ENCODE measurements around the gene OLFM1.

Gene OLFM1

DNA sequence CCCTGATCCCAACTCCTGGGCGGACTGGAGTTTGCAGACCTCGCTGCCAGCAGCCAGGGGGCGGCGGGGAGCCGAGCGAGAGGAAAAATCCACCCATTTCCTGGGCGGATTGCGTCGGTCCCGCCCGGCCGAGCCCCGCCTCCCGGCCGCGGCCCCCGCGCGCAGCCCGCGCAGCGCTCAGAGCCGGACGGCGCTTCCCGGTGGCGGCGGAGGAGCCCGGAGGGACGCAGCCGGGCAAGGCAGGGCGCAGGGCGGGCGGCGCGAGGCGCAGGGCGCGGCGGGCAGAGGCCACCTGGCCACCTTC is at the start of gene OLFM1:
Gene OLFM1 (plus strand): TSS at position 180 of the 304 bp plus-strand sequence. CDS start 322 bp downstream, outside the sequence.
- no peak for DNase-seq

DNA sequence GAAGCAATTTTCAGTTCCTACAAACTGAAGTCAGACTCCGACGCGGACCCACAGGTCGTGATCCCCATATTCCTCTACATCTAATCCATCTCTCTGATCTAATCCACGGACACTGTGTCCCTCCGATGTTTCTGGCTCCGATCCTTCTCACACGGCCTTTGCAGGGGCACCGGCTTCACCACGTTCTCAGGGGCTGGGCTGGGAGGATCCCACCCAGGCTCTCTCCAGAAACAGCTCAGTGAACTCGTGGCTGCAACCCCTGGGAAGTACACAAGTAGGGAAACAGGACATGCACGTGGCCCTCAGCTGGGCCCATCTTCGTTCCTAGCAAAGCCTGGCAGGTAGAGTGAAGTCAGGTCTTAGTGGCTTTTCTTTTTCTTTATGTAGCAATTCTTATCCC is 49.1 kb upstream of the OLFM1 start:
- no peak for DNase-seq

DNA sequence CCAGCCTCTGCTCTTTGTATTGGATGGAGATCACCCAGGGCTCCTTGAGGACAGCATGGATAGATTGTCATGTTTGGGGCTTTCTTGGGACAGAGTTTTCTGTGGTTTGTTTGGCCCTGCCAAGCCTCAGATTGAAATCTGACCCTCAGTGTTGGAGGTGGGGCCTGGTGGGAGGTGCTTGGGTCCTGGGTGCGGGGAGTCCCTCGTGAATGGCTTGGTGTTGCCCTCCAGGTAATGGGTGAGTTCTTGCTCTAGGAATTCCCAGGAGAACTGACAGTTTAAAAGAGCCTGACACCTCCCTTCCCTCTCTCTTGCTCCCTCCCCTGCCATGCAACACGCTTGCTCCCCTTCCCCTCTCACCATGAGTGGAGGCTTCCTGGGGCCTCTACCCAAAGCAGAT is 48.6 kb upstream of the OLFM1 start:
- DNase-seq = no peak

DNA sequence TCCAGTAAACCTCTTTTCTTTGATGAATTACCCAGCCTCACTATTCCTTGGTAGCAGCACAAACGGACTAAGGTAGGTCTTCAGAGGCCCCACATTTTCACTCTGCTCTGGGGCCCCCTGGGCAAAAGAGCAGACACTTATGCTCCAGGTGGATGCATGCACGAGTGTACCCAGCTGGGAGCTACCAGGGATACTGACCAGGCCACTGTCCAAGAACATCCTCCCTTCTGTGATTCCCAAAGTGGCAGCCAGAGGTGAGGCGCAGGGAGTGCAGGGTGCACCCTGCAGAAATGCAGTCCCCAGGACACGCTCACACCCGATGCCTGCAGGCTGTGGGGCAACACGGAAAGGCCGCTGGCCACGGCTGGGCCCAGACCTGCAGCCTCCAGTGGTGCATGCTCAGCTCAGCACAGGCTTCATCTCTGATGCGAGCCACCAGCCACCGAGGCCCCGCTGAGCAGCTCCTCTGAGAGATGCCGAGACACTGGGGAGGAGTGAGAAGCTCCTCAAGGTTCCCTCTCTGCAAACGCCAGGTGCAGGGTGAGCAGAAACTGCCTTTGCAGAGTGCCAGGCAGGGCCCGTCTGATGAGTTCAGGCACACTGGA is 48.1 kb upstream of the OLFM1 start:
- DNase-seq = peak; percentile 32

DNA sequence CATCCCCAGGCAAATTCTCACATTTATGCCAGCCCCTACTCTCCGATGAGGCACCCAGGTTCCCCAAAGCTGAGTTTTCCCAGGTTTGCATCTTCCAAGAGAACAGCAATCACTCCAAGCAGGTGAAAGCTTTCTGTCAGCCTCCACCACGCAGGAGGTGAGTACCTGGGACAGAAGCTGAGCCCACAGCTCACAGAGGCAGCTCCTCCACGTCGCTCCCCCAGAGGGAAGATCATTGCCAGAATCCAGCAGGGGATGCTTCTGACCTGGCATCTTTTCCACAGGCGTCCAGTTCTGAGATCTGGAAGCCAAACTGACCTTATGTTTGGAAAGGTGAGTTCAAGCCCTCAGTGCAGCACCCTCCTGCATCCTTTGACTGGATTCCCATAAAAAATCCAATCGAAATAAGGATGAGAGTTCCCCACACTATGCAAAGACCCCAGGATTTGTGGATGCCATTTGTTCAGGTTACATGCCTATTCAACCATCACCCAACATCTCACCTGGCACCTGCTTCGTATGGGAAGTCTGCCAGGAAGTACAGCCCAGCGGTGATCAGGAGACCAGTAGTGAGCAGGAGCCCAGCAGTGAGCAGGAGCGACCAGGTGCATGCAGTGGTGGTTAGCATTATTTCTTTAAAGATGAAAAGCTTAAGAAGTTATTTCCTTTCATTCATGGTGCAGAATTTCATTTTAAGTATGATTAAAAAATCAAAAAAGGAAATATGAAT is 47.4 kb upstream of the OLFM1 start:
- DNase-seq = peak; percentile 11

DNA sequence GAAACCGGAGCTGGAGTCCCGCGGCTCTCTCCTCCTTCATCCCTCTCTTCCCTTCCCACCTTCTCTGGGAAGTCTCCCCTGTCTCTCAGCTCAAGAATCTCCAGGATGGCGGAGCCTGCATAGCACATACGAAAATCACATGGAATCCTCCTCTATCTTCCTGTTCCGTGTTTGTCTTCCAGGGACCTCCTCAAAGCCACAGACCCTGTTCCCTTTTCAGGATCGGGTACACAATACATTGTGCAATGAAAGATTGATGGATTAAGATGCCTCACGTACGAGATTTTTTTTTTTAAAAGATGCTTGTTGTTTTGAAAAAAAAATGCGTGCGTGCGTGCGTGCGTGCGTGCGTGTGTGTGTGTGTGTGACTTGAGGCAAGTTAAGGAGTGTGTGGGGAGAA is 46.6 kb upstream of the OLFM1 start:
- DNase-seq = peak; percentile 17

DNA sequence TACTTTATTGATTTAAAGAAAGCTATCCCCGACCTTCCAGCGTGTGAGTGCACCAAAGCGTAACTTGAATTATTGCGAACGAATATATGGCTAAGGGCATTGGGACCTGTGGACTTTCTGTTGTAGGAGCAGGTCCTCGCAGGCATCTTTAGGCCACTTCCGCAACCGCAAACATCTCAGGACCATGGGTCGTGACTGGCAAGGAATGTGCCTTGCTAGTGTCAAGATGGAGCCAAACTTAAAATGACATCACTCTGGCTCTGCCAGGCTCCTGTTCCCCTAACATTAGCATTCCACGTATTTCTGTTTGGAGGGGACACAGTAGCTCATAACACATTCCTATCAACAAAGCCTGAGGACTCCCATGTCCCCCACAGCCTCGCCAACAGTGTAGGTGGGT is 44.1 kb upstream of the OLFM1 start:
- DNase-seq = no peak

DNA sequence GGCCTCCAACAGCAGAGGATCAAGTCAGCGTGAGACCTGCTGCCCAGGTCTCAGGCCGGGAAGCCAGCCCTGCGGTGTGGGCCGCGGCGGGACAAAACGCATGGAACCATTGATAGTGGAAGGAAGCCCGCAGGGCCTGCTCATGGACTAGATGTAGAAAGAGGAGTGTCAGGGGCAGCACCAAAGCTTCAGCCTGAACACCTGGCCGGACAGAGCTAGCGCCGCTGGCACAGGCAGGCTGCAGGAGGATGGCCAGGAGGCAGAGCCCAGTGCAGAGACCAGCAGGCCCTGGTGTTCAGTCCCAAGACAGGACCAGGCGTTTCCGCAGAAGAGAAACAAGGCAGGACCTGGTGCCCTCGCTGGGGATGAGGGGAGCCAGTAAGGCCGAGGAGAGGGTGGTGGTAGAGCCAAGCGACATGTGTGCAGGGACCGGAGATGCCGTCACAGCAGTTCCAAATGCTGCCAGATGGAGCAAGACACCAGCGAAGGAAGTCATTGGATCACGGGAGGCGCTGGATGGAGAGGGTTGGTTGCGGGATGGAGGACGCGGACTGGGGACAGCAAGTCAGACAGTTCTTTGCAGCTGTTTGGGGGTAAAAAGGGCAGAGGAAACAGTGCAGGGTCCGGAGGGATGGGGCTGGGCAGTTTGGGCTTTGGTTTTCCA is 42.1 kb upstream of the OLFM1 start:
- DNase-seq = no peak

DNA sequence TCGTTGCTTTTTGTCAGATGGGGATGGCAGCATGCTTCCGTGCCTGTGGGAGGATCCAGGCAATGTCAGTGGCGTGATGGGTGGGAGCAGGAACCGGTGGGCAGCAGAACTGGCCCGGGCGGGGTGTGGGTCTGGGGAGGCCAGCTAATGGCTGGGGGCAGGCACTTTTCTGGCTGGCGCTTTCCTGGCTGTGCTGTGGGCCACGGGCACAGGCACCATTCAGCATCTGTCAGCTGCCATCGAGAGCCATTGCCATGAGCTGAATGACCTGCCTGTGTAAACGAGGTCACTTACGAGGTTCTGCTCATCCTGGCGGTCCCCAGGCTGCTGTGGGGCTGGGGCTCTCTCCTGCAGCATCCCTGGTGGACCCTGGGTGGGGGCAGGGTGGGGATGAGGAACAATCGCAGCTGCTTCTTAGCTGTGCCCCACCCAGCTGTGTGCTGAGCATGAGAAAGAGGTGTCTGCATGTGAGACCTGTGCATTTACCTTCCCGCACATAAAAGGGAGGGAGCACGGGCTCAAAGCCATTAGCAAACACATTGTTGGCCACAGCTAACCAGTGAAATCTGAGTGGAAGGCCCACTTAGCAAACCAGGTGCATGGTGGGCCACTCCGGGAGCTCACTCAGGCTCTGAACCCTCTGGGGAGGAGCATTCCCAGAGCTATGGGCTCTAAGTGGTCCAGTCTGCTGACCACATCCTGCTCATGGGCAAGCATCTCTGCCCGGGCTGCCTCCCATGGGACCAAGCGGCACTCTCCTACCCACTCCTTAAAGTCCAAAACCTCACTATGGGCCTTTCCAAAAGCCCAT is 41.3 kb upstream of the OLFM1 start:
- DNase-seq = peak; percentile 33

DNA sequence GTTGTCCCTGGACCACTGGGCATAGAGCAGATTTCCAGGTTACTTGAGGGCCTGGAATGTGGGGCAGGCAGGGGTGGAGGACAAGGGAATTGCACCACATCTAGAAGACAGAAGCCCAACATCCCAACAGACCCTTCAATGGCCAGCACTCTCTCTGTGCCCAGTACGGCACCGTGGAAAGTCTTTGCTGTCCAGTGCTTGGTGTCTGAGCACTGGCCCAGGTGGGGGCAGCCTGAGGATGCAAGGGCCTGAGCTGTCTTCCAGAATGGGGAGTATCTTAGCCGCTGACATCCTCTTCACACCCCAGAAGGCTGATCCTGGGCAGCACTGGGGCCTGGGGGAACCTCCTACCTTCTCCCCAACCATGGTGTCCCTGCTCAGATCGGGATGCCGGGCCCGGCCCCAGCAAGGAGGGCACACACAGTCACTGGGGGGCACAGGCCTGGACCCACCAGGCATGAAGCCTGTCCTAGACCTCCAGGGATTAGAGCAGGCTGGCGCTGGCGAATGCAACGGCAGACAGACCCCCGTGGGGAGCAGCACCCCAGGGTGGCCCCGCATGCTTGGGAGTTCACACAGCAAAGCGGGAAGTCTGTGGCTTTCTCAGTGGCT is 40.6 kb upstream of the OLFM1 start:
- DNase-seq = peak; percentile 11

DNA sequence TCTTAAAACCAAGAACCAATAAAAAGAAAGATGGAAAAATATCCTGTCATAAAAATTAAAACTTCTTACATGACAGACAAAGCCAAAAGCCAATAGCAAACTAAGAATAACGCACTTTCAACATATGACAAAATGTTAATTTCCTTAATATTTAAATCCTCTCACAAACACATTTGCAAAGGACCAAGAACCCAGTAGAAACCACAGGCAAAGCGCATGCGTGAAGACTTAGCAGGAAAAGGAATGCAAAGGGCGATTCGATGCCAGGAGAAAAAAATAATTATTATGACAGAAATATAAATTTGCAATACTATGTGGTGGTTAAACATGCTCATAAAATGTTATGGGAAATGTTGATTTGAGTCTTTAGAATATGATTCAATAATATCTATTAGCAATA is 39.9 kb upstream of the OLFM1 start:
- DNase-seq = no peak

DNA sequence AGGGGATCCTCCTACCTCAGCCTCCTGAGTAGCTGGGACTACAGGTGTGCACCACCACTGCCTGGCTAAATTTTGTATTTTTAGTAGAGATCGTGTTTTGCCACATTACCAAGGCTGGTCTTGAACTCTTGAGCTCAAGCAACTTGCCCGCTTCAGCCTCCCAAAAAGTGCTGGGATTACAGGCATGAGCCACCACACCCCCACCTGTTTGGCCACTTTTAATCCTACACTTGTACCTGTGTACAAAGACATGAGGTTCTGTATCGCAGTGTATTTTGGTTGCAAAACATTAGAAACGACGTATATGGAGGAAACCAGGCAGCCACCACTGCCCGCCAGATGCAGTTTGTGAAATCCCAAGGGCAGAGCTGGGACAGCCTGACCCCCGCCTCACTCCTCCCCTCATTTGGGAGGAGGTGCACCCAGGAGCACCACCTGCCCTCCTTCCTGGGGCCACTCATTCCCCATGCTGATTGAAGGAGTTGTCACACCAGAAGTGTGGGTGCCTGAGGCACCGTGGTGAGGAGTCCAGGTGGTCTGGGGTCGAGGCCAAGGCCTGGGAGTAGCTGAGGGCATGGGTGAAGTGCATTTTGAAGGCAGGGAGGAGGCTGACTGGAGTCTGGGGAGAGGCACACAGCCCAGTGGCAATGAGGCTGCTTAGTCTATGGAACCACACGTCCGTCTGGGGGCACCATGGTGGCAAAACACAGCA is 39.3 kb upstream of the OLFM1 start:
- DNase-seq = peak; percentile 30

DNA sequence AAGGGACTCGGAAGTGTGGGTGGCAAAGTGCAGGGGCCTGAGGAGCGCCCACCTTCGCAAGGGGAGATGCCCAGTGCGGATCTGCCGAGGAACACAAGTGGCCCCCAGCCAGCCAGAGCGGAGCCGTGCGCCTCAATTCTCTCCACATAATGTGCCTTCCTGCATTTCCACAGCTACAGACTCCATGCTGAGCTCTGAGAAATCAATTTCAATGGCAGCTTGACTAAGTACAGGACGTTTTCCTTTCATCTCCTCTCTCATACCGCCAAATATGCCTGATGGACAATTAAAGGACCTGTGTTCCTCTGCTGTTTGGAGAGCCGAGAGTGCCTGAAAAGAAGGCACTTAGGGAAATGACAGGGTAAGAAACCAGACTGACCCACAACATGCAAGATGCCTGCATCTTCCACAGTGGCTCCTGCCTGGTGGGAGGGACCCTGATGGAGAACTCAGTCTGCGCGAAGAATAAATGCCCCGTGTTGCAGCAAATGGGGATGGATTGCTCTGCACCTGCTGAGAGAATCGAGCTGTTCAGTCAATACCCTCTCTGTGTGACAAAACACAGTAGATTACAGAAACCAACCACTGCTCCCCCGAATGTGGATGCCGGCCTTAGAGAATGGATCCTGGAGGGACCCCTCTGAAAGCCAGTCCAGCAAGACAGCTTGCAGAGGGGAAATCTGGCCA is 38.6 kb upstream of the OLFM1 start:
- peak; percentile 38 for DNase-seq

DNA sequence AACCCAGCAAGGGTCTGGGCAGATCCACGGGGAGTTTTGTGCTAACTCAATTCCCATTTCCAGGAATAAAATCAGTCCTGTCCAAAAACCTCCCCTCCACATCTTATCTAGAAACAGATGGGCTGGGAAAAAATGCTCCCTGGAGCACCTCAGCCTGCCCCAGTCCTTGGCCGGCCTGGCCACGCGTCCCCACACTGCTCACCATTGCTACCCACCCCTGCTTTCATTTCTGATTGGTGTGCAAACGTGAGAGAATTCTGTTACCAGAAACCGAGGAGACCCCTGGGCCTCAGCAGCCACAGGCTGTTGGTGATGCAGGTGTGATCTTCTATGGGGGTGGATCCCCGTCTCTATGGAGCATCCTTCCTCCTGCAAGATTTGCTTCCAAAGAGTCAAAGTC is 38.0 kb upstream of the OLFM1 start:
- no peak for DNase-seq

DNA sequence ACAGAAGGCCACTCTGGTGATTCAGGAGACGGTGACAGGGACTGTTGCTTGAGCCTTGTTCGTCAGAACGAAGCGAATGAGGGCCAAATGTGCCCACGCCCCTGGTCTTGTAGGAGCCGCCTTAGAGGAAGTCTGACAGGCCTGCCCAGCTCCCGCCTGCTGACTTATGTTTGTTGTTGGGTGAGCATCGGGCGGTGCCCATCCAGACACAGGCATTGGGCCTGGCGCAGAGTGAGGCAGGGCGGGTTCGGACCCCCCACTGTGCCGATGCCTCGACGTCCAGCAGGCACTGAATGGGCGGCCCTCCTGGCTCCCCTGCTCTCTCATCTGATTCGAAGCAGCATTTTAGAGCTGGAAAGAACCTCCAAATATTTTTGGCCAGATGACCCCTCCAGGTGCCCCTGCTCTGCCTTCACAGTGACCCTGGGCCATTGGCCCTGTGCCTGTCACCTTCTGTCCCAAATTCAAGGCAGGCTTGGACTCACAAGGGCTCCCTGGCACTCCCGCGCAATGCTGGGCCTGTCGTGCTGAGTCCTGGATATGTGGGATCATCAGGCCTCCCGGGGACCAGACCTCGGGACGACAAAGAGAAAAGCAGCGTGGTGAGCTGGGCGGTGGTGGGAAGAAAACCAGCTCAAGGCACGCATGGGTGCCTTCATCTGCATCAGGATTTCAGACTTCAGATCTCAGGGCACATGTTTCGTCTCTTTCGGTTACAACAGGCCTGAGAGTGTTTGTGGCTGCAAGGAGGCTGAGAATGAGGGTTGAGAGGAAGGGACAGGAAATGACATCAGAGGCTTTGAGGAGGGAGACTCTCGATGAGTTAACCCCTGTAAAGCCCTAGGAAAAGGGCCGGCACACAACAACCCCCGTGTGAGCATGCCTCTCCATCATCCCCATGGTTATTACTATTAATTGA is 37.1 kb upstream of the OLFM1 start:
- peak; percentile 19 for DNase-seq

DNA sequence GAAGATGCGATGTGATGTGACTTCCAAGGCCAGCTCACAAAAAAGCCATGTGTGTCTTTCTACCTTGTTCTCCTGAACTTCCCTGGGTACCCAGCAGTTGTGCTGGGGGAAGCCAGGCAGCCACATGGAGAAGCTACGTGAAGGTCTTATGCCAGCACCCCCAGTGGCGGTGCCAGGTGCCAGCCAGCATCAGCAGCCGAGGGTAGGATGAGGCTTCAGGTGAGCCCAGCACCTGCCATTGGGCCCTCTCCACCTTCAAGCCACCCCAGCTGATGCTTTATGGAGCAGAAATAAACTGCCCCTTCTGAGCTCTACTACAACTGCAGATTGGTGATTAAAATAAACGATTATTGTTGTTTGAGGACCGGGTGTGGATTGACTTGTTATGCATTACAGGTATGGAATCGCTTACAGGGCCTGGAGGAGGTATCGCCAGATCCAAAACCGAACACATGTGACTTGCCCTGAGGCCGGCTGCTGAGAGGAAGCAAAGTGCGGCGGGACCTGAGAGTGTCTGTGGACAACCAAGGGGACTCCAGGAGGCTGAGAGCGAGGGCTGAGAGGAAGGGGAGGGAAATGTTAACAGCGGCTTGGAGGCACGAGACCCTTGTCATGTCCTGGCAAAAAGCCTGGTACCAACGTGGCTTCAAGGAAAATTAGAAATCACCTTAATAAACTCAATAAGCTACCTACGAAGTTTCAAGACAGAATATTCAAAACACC is 36.0 kb upstream of the OLFM1 start:
- DNase-seq = no peak

DNA sequence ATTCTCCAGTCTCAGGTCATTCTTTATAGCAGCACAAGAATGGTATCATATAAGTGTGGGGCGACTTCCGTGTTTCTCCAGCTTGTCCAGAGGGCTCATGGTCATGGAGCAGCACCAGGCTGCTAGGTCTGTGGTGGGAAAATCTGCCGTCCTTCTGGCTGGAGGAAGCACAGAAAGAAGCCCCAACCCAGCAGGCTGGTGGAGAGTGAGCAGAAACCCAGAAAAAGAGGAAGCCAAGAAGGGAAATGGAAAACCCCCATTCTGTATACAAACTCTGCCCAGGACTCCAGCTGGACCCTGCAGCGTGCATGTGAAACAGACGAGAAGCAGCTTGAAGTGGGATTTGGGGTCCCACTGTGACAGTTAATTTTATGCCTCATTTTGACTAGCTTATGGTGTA is 34.3 kb upstream of the OLFM1 start:
- no peak for DNase-seq

DNA sequence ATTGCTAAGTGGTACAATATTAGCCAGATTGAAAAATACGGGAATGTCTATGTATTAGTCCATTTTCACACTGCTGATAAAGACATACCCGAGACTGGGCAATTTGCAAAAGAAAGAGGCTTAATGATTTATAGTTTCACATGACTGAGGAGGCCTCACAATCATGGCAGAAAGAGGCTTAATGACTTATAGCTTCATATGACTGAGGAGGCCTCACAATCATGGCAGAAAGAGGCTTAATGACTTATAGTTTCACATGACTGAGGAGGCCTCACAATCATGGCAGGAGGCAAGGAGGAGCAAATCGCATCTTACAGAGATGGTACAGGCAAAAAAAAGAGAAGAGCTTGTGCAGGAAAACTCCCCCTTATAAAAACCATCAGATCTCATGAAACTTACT is 32.3 kb upstream of the OLFM1 start:
- DNase-seq = no peak

DNA sequence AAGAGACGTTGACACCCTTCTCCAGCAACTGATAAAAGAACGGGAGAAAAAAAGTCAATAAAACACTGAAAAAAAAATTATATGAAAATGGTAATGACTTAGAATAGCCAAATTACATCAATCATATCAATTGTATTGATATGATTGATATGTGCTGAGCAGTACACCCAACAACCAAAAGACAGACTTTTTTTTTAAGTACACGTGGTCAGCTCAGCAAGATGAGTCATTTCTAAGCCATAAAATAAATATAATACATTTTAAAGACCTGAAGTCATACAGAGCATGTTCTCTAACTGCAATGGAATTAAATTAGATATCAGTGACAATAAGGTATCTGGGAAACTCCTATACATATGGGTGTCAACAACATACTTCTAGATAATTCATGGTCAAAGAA is 30.9 kb upstream of the OLFM1 start:
- DNase-seq = no peak

All from activated CD8-positive, alpha-beta memory T cell treated with anti-CD3 and anti-CD28 coated beads for 24 hours (primary cell).